Mesothelial cell of epicardium (in vitro differentiated cells): ENCODE measurements around the gene TACC2. TPM values are rescaled to one million over a fixed set of nuclear protein-coding genes. Genes with fewer than 3 reads are reported as not detected.
A peak's percentile ranks its signal among the peaks of the same experiment; 100 is the strongest.

Experiments
- DNase-seq, 2 experiments: peaks; one replicate each; pipeline ENCODE4 v3.0.0; 2021; ENCODE audit warnings: low spot score in 2 of 2; ENCODE audit not compliant: unreplicated experiment in 2 of 2
- H3K27ac Mint-ChIP-seq: 2 replicates; pipeline ENCODE4 v1.8.0; 2021; ENCODE audit warnings: mixed read lengths
- H3K27me3 Mint-ChIP-seq: 2 replicates; pipeline ENCODE4 v1.8.0; 2021; ENCODE audit warnings: low read depth, mixed read lengths
- H3K36me3 Mint-ChIP-seq: 2 replicates; pipeline ENCODE4 v1.8.0; 2021; ENCODE audit warnings: mixed read lengths
- H3K4me1 Mint-ChIP-seq: 2 replicates; pipeline ENCODE4 v1.8.0; 2021; ENCODE audit warnings: mixed read lengths
- H3K4me3 Mint-ChIP-seq: 2 replicates; pipeline ENCODE4 v1.8.0; 2021; ENCODE audit warnings: mild to moderate bottlenecking, moderate library complexity, mixed read lengths
- H3K9me3 Mint-ChIP-seq: 2 replicates; pipeline ENCODE4 v1.8.0; 2021; ENCODE audit warnings: mixed read lengths
- CTCF ChIP-seq: fragments of 200-600 bp; sonication (generic); IDR thresholded peaks from one replicate; pipeline ENCODE4 v1.5.0; 2021; ENCODE audit warnings: antibody characterized with exemption; ENCODE audit not compliant: unreplicated experiment
- total RNA-seq: library from RNA; stranded (reverse); gene quantifications from 3 replicates; pipeline ENCODE4 v1.2.1, GENCODE V29; 2021

The TACC2 gene
- total RNA-seq, 1 donor from 2014 or later, result 25.5 TPM

- TF ChIP-seq CTCF, result no peak
- Mint-ChIP-seq H3K4me3 (no peak overlapping the region), H3K27me3 (no peaks in the 10 kb centered on the region)
These were observed 275.5 kb downstream of the TACC2 start for GRCh38 chr10:122264436-122264835.

DNA sequence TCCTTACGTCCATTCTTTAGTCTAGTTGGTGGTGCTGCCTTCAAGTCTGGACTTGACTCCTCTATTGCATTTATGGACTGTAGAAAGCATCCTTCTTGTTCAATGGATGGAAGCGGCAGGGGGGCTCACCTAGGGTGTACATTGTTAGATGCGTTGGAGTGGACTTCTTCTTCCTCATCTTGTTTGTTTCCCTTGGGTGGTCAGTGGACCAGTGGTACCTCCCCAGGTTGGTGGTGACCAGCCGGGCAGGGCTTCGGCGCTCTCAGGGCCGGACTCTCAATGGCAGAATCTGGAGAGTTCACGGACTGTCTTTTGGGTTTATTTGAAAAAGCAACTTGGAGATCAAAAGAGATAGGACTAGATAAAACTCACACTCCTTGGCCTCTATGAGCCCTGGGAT, 276.0 kb downstream of the TACC2 start:
- Mint-ChIP-seq H3K27ac (peak overlapping the region; percentile 92), H3K9me3 (peaks cover 24% of the 10 kb centered on the region), H3K4me1 (peaks cover 42% of the 10 kb centered on the region), H3K36me3 (peaks cover 22% of the 10 kb centered on the region), H3K4me3 (no peak overlapping the region), H3K27me3 (no peaks in the 10 kb centered on the region)
- no peak for DNase-seq
- no peak for TF ChIP-seq CTCF

More at GRCh38 chr10:122264436-122264835, 275.5 kb downstream of the TACC2 start:
- H3K27ac Mint-ChIP-seq, result peak overlapping the region; percentile 92
- peaks cover 24% of the 10 kb centered on the region for H3K9me3 Mint-ChIP-seq
- H3K36me3 Mint-ChIP-seq, result peaks cover 22% of the 10 kb centered on the region
- H3K4me1 Mint-ChIP-seq, result peaks cover 46% of the 10 kb centered on the region
- DNase-seq, result no peak

- no peaks in the 10 kb centered on the region for H3K27me3 Mint-ChIP-seq
- DNase-seq, result no peak
- H3K4me3 Mint-ChIP-seq, result no peak overlapping the region
- H3K4me1 Mint-ChIP-seq, result peaks cover 42% of the 10 kb centered on the region
- TF ChIP-seq CTCF, result no peak
- H3K36me3 Mint-ChIP-seq, result peaks cover 20% of the 10 kb centered on the region
- H3K27ac Mint-ChIP-seq, result peak overlapping the region; percentile 92
- peaks cover 17% of the 10 kb centered on the region for H3K9me3 Mint-ChIP-seq
These were observed 276.9 kb downstream of the TACC2 start for GRCh38 chr10:122265896-122266295.

DNA sequence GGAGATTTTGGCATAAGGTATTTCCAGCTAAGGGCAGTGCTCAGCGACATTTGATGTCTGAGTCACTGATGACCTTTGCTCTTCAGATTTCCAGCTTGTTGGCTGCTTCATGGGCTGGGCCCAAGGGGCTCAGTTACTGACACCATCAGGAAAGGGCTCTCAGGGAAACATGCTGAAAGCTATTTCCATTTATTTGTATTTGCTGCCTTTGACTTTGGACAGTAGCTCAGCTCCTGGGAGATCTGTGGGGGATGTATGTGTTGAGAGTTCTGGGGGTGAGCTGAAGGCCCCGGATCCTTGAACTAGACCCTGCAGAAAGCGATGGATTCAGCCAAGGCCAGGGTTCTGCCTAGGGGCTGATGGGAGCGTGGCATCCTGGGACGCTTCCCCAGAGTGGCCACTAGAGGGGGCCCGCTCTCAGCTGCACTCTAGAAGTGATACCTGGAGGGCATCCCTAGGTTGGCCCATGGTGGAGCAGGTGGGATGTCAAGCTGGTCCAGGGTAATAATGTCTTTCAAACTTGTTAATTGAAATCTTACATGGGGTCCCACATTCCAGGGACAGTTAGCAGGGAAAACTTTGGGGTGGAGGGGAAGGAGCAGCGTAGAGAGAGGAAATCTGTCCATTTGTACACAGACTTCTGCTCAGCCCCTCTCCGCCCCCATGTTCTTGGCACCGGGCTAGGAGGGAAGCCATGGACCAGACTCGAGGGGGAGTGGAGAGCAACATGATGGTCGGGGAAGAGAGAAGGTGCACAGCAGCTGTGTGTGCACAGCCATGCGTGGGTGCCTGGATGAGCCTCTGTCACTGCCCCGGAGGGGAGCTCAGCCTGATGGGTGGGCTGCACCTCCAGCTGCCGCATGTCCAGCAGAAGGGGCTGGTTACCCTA, 279.1 kb downstream of the TACC2 start:
- no peak overlapping the region for H3K4me3 Mint-ChIP-seq
- no peaks in the 10 kb centered on the region for H3K27me3 Mint-ChIP-seq
- peak; percentile 82 for TF ChIP-seq CTCF
- H3K4me1 Mint-ChIP-seq, result peaks cover 42% of the 10 kb centered on the region
- peaks cover 8% of the 10 kb centered on the region for H3K9me3 Mint-ChIP-seq
- DNase-seq, result peak; percentile 43 to 74
- H3K36me3 Mint-ChIP-seq, result peaks cover 8% of the 10 kb centered on the region
- no peak overlapping the region for H3K27ac Mint-ChIP-seq

DNA sequence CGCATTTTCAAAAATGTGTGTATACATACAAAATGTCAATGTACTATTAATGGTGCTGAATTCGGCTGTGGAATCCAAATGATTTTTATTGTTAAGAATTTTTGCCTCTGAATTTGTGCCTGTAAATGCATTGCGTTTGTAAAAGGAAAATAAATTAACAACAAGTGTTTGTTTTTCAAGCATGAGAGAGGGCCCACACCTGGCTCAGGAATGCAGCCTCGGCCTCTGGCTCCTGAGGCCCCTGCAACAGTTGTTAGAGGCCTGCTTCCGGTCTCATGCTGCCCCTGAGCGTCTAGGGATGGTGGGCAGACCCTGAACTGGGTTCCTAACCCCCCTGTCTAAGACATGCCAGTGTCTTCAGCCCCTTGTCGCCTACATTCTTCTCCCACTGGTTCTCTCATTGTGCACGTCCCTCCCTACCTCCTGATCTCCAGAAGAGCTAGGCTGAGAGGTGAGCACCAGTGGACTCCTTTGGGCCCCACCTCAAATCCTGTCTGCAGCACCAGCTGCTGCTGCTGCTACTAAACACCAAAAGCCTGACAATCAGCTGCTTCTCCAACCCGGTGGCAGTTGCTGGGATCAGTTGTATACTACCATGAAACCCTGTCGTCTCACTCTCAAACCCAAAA, 280.2 kb downstream of the TACC2 start:
- H3K27me3 Mint-ChIP-seq, result no peaks in the 10 kb centered on the region
- no peak for TF ChIP-seq CTCF
- H3K9me3 Mint-ChIP-seq, result no peaks in the 10 kb centered on the region
- no peaks in the 10 kb centered on the region for H3K36me3 Mint-ChIP-seq
- H3K4me1 Mint-ChIP-seq, result peaks cover 34% of the 10 kb centered on the region
- H3K27ac Mint-ChIP-seq, result peak overlapping the region; percentile 23
- no peak for DNase-seq
- no peak overlapping the region for H3K4me3 Mint-ChIP-seq
